A549 (cell line): ENCODE results near the gene MBD3L4. TPM values are rescaled to one million over a fixed set of nuclear protein-coding genes. Genes with fewer than 3 reads are reported as not detected.
A peak's percentile ranks its signal among the peaks of the same experiment; 100 is the strongest.

ENCODE experiments used
- ATAC-seq, 2 experiments: fragments of 200-7000 bp in 1 of 2; fragments of >200 bp in 1 of 2; cut with Nextera tagmentation in 1 of 2; cut with Tn5 transposase in 1 of 2; 3 replicates each; pipeline versions ENCODE4 v1.8.0 to v1.9.1; 2018 to 2020; ENCODE audit warnings: mild to moderate bottlenecking in 1 of 2, moderate library complexity in 1 of 2
- CTCF ChIA-PET: fragments of 300-600 bp; sonication (Branson Sonifier 250); formaldehyde crosslinking; extraction: SDS; loops from one replicate; lab custom pipeline; 2021; ENCODE audit warnings: antibody characterized with exemption, inconsistent platforms; lab: Yijun Ruan, JAX
- POLR2A ChIA-PET: fragments of 350-600 bp; formaldehyde crosslinking; extraction: SDS; loops from one replicate; lab custom pipeline; 2021; ENCODE audit warnings: antibody characterized with exemption, inconsistent platforms; lab: Yijun Ruan, JAX
- DNase-seq, 2 experiments: peaks; one replicate each; pipeline versions ENCODE4 v3.0.0 to v3.0.0-alpha.2; 2011 to 2016; ENCODE audit warnings: low read depth in 1 of 2, low spot score in 1 of 2
- FAIRE-seq: peaks from 2 replicates; lab custom pipeline; 2011; peaks lifted over from hg19 to GRCh38; lab: Jason Lieb, UNC
- H3K27ac ChIP-seq, 2 experiments: fragments of >200 bp; sonication (Bioruptor Twin); formaldehyde crosslinking; 3 replicates each; pipeline ENCODE4 v1.5.1; 2016 to 2017
- H3K4me1 ChIP-seq: fragments of >200 bp; sonication (Bioruptor Twin); formaldehyde crosslinking; 3 replicates; pipeline ENCODE4 v1.6.1; 2016
- H3K4me2 ChIP-seq: fragments of >200 bp; sonication (Bioruptor Twin); formaldehyde crosslinking; 3 replicates; pipeline ENCODE4 v1.6.1; 2016
- H3K4me3 ChIP-seq: fragments of >200 bp; sonication (Bioruptor Twin); formaldehyde crosslinking; 3 replicates; pipeline ENCODE4 v1.5.1; 2016
- H3K9me3 ChIP-seq: fragments of >200 bp; sonication (Bioruptor Twin); formaldehyde crosslinking; 3 replicates; pipeline ENCODE4 v1.6.1; 2016
- BHLHE40 ChIP-seq: IDR thresholded peaks from 2 replicates; pipeline ENCODE4 v1.6.1; 2012; ENCODE audit warnings: low read depth, low read length, inconsistent platforms
- CBX2 ChIP-seq: fragments of 200-600 bp; sonication (generic); IDR thresholded peaks from 2 replicates; pipeline ENCODE4 v1.6.1; 2016; ENCODE audit warnings: low read depth, mild to moderate bottlenecking, borderline replicate concordance
- CBX8 ChIP-seq: fragments of 200-600 bp; sonication (generic); IDR thresholded peaks from 2 replicates; pipeline ENCODE4 v1.6.1; 2016
- CHD2 ChIP-seq: fragments of 150-350 bp; IDR thresholded peaks from 2 replicates; pipeline ENCODE4 v1.6.1; 2014; ENCODE audit warnings: low read length; ENCODE audit not compliant: partially characterized antibody
- EHMT2 ChIP-seq: fragments of 200-600 bp; sonication (generic); IDR thresholded peaks from 2 replicates; pipeline ENCODE4 v1.6.1; 2016; ENCODE audit warnings: antibody characterized with exemption, low read depth, mild to moderate bottlenecking, moderate library complexity
- EP300 ChIP-seq, 2 experiments: fragments of >200 bp; sonication (Bioruptor Twin); formaldehyde crosslinking; IDR thresholded peaks; 2 replicates in 1 of 2; 3 replicates in 1 of 2; pipeline ENCODE4 v1.6.1; 2016 to 2017
- ESRRA ChIP-seq: fragments of 150-350 bp; IDR thresholded peaks from 2 replicates; pipeline ENCODE4 v1.6.1; 2014; ENCODE audit warnings: mild to moderate bottlenecking, low read length, borderline replicate concordance
- FOSB ChIP-seq: fragments of 250-450 bp; sonication (Bioruptor Pico); IDR thresholded peaks from 2 replicates; pipeline ENCODE4 v1.5.0; 2020; ENCODE audit warnings: mild to moderate bottlenecking, moderate library complexity
- GATA3 ChIP-seq: IDR thresholded peaks from 2 replicates; pipeline ENCODE4 v1.6.1; 2012; ENCODE audit warnings: borderline replicate concordance
- HDAC2 ChIP-seq: fragments of 200-600 bp; sonication (generic); IDR thresholded peaks from 2 replicates; pipeline ENCODE4 v1.6.1; 2016
- JUNB ChIP-seq: fragments of >200 bp; sonication (Bioruptor Twin); formaldehyde crosslinking; IDR thresholded peaks from 2 replicates; pipeline ENCODE4 v1.6.1; 2016
- MAFK ChIP-seq: fragments of 450-650 bp; IDR thresholded peaks from 2 replicates; pipeline ENCODE4 v1.6.1; 2014; ENCODE audit not compliant: partially characterized antibody
- NFE2L2 ChIP-seq: fragments of 150-350 bp; conservative IDR thresholded peaks from 2 replicates; pipeline ENCODE4 v1.6.1; 2014; ENCODE audit warnings: low read length
- PBX3 ChIP-seq: IDR thresholded peaks from 2 replicates; pipeline ENCODE4 v1.6.1; 2012
- PHF8 ChIP-seq: fragments of 200-600 bp; sonication (generic); IDR thresholded peaks from 2 replicates; pipeline ENCODE4 v1.6.1; 2016; ENCODE audit warnings: low read depth, mild to moderate bottlenecking, antibody characterized with exemption, moderate library complexity, borderline replicate concordance
- POLR2A ChIP-seq: IDR thresholded peaks from 2 replicates; pipeline ENCODE4 v1.6.1; 2012; ENCODE audit warnings: mild to moderate bottlenecking, low read length
- RARB ChIP-seq: fragments of 250-450 bp; sonication (Bioruptor Pico); IDR thresholded peaks from 2 replicates; pipeline ENCODE4 v1.8.0; 2021; ENCODE audit warnings: mild to moderate bottlenecking, moderate library complexity
- RCOR1 ChIP-seq: fragments of 150-350 bp; IDR thresholded peaks from 2 replicates; pipeline ENCODE4 v1.6.1; 2014; ENCODE audit warnings: antibody characterized with exemption, low read length, low read depth
- SREBF2 ChIP-seq: fragments of 450-650 bp; IDR thresholded peaks from 2 replicates; pipeline ENCODE4 v1.6.1; 2014; ENCODE audit warnings: mild to moderate bottlenecking, moderate library complexity
- ZSCAN20 ChIP-seq: fragments of 250-450 bp; sonication (Bioruptor Pico); IDR thresholded peaks from 2 replicates; pipeline ENCODE4 v1.8.0; 2022; ENCODE audit warnings: mild to moderate bottlenecking, moderate library complexity
- WGBS: methylation state at CpG from one replicate; pipeline ENCODE4 v1.1.6; 2017; ENCODE audit errors: missing lambda C conversion rate; 5-methylcytosine and 5-hydroxymethylcytosine counted together
- polyA plus RNA-seq, 4 experiments: library from polyadenylated mRNA; depleted of rRNA in 3 of 4; stranded (reverse); fragments of >200 nt; fragmentation: RNase III in 1 of 4; extraction: RNeasy Plus Mini Kit Qiagen cat#74134 plus additional on column Dnase treatment in 1 of 4; gene quantifications; 2 replicates in 3 of 4; 3 replicates in 1 of 4; pipeline ENCODE4 v1.2.3, GENCODE V29; 2011 to 2017
- TF ChIP-seq, protein P1 (sequence below): fragments of >200 bp; sonication (Bioruptor Twin); formaldehyde crosslinking; IDR thresholded peaks from 3 replicates; pipeline ENCODE4 v1.6.1; 2016
- TF ChIP-seq, protein P2 (sequence below): fragments of 150-350 bp; IDR thresholded peaks from 2 replicates; pipeline ENCODE4 v1.6.1; 2014; ENCODE audit warnings: low read depth, mild to moderate bottlenecking, low read length

Gene MBD3L4
- polyA plus RNA-seq, 2 of the 4 experiments (the other 2 are of a cell fraction), result not detected

GRCh38 chr19:7069042-7069903, 29.3 kb upstream of the MBD3L4 start, which contains the start of gene ZNF557 (continued):
- TF ChIP-seq PBX3 (0 out of 2 replicates have a peak, but pooled peaks have one; percentile 7), GATA3 (no peak), PHF8 (peak; percentile 61; the same call in 1 of the 2 replicates), MAFK (no peak)
- TF ChIP-seq, protein P1, sequence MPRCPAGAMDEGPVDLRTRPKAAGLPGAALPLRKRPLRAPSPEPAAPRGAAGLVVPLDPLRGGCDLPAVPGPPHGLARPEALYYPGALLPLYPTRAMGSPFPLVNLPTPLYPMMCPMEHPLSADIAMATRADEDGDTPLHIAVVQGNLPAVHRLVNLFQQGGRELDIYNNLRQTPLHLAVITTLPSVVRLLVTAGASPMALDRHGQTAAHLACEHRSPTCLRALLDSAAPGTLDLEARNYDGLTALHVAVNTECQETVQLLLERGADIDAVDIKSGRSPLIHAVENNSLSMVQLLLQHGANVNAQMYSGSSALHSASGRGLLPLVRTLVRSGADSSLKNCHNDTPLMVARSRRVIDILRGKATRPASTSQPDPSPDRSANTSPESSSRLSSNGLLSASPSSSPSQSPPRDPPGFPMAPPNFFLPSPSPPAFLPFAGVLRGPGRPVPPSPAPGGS, result peak; percentile 67; the same call in 2 of the 3 replicates

DNA sequence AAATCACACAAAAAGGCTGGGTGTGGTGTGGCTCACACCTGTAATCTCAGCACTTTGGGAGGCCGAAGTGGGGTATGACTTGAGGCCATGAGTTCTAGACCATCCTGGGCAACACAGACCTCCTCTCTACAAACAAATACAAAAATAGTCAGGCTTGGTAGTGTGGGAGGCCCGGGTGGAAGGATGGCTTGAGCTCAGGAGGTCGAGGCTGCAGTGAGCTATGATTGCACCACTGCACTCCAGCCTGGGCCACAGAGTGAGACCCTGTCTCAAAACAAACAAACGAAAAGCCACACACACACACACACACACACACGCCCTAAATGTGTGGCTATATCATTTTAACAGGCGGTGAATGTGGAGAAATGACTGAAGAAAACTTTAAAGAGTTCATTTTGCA, 28.6 kb upstream of the MBD3L4 start:
- H3K9me3 ChIP-seq, result peaks cover 25% of the 10 kb centered on the region
- peak overlapping the region; percentile 63 for H3K4me2 ChIP-seq
- TF ChIP-seq RCOR1, result no peak
- TF ChIP-seq CHD2, result no peak
- TF ChIP-seq RARB (CRISPR knock-in tag), result no peak
- TF ChIP-seq, protein P1, result no peak
- no peak for TF ChIP-seq NFE2L2
- no peak for TF ChIP-seq HDAC2
- no peak for TF ChIP-seq ZSCAN20 (CRISPR knock-in tag)
- TF ChIP-seq, protein P2, sequence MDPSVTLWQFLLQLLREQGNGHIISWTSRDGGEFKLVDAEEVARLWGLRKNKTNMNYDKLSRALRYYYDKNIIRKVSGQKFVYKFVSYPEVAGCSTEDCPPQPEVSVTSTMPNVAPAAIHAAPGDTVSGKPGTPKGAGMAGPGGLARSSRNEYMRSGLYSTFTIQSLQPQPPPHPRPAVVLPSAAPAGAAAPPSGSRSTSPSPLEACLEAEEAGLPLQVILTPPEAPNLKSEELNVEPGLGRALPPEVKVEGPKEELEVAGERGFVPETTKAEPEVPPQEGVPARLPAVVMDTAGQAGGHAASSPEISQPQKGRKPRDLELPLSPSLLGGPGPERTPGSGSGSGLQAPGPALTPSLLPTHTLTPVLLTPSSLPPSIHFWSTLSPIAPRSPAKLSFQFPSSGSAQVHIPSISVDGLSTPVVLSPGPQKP, result no peak
- TF ChIP-seq EP300 (IDR thresholded peaks at IDR 0.05), result no peak
- no peak for TF ChIP-seq CBX2
- TF ChIP-seq CBX8, result no peak
- TF ChIP-seq BHLHE40, result no peak
- no peak for TF ChIP-seq JUNB
- TF ChIP-seq SREBF2, result no peak
- no peak for TF ChIP-seq POLR2A
- TF ChIP-seq EHMT2, result no peak
- no peak for TF ChIP-seq ESRRA
- TF ChIP-seq FOSB (CRISPR knock-in tag), result no peak
- TF ChIP-seq, all 56 proteins: peak for 0
- CTCF ChIA-PET, result no interaction called here
- POLR2A ChIA-PET, result interaction anchor here (0.9 to 1.4 kb wide), 3 partner anchors 12 to 31 kb away, joined by 4 to 18 read pairs (median 5); no protein-coding TSS in a partner anchor
- H3K27ac ChIP-seq, result peak overlapping the region; percentile 1 to 97; a peak in 3 of 6 replicates
- ATAC-seq, result no peak
- no peak for FAIRE-seq
- no peak for DNase-seq
- WGBS, result 51% methylated on average over 6 of the region's 6 CpGs
- H3K4me1 ChIP-seq, result no peaks in the 10 kb centered on the region
- peak overlapping the region; percentile 30 for H3K4me3 ChIP-seq
